ENCODE results near the gene LHFPL3.
A peak's percentile ranks its signal among the peaks of the same experiment; 100 is the strongest.
"Not testable (repeated sequence)": the region's sequence is repeated elsewhere in the genome, so short reads cannot be mapped to it uniquely, and the experiment has no call there.

The LHFPL3 gene

GRCh38 chr7:104933521-104933988 is 605.2 kb downstream of the LHFPL3 start:
- DNase-seq (ENCODE audit: low read depth), result no peak

- DNase-seq (ENCODE audit: low read depth), result no peak
Observed at GRCh38 chr7:104934665-104935064, 606.3 kb downstream of the LHFPL3 start.

GRCh38 chr7:104935276-104935675 is 606.9 kb downstream of the LHFPL3 start:
- no peak for DNase-seq (ENCODE audit: low read depth)

GRCh38 chr7:104936546-104936945 is 608.1 kb downstream of the LHFPL3 start:
- no peak for DNase-seq (ENCODE audit: low read depth)

- not testable (repeated sequence) for DNase-seq (ENCODE audit: low read depth)
Observed at GRCh38 chr7:104937489-104937888, 609.1 kb downstream of the LHFPL3 start.

- no peak for DNase-seq (ENCODE audit: low read depth)
Observed at GRCh38 chr7:104938741-104939390, 610.5 kb downstream of the LHFPL3 start.

GRCh38 chr7:104940023-104940710 is 611.8 kb downstream of the LHFPL3 start:
- no peak for DNase-seq (ENCODE audit: low read depth)

GRCh38 chr7:104943502-104944343 is 615.3 kb downstream of the LHFPL3 start:
- DNase-seq (ENCODE audit: low read depth), result peak; percentile 56

- no peak for DNase-seq (ENCODE audit: low read depth)
Observed at GRCh38 chr7:104945599-104945956, 617.2 kb downstream of the LHFPL3 start.

- DNase-seq (ENCODE audit: low read depth), result no peak
Observed at GRCh38 chr7:104946338-104946737, 617.9 kb downstream of the LHFPL3 start.

GRCh38 chr7:104950006-104950405 is 621.6 kb downstream of the LHFPL3 start:
- DNase-seq (ENCODE audit: low read depth), result no peak

- DNase-seq (ENCODE audit: low read depth), result no peak
Observed at GRCh38 chr7:104950754-104951153, 622.4 kb downstream of the LHFPL3 start.

GRCh38 chr7:104951546-104951945 is 623.1 kb downstream of the LHFPL3 start:
- no peak for DNase-seq (ENCODE audit: low read depth)

GRCh38 chr7:104955276-104955675 is 626.9 kb downstream of the LHFPL3 start:
- DNase-seq (ENCODE audit: low read depth), result no peak

Measured in stimulated activated CD8-positive, alpha-beta memory T cell treated with anti-CD3 and anti-CD28 coated beads, Interleukin-12 subunit alpha, Interleukin-12 subunit beta, amount 100 ng/mL, for 1 hour (primary cell).